Measurements from ENCODE around the gene TMEM91. TPM values are rescaled to one million over a fixed set of nuclear protein-coding genes. Genes with fewer than 3 reads are reported as not detected.

Gene TMEM91
- total RNA-seq, 1 donor from 2014 or later = 8.1 TPM

DNA sequence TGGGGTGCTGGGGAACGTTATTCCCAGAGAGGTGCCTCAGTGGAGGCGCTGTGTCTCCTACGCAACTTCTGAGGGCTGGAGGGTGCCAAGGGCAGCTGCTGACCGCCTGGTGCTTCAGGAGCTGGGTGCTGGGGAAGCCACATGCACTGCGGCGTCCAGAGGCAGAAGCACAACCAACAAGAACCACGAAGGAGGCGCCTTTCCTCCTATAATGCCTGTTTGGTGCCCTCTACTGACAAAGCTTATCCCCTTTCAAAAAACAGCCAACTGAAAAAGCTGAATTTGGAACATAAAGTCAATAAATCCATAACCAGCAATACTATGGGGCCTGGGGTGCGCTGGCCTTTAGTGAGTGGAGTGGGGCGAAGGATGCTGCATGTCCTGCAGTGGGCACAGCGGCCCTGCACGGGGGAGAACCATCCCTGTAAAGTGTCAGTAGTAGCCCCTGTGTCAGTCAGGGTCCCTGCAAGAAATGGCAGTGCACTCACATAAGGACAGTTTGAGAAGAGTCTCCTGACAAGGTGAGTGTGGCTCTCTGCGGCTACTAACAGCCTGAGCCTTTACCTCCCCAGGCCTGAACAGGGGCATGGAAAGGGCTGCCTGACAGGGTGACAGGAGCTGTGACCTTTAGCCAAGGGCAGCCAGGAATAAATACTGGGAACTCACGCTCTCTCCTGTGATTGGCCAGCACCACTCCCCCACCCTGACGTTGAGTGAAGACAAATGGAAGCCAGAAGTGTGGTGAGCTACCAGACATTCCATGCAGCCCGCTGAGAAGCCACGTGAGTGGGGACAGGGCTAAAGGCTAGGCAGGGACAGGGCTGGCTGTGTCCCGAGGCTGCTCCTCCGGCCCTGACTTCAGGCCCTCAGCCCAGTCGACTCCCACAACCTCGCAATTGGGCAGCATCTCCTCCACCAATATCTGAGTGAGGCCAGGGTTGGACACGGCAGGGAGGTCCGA, 55.4 kb downstream of the TMEM91 start:
- Mint-ChIP-seq H3K4me1 (ENCODE audit: unreplicated experiment) (peaks cover 15% of the 10 kb centered on the region), H3K27ac (peak overlapping the region; percentile 50), H3K27me3 (no peaks in the 10 kb centered on the region), H3K4me3 (no peak overlapping the region), H3K9me3 (no peaks in the 10 kb centered on the region), H3K36me3 (peaks cover 8% of the 10 kb centered on the region)
- DNase-seq (ENCODE audit: extremely low spot score, unreplicated experiment) = no peak
- TF ChIP-seq, protein P1, sequence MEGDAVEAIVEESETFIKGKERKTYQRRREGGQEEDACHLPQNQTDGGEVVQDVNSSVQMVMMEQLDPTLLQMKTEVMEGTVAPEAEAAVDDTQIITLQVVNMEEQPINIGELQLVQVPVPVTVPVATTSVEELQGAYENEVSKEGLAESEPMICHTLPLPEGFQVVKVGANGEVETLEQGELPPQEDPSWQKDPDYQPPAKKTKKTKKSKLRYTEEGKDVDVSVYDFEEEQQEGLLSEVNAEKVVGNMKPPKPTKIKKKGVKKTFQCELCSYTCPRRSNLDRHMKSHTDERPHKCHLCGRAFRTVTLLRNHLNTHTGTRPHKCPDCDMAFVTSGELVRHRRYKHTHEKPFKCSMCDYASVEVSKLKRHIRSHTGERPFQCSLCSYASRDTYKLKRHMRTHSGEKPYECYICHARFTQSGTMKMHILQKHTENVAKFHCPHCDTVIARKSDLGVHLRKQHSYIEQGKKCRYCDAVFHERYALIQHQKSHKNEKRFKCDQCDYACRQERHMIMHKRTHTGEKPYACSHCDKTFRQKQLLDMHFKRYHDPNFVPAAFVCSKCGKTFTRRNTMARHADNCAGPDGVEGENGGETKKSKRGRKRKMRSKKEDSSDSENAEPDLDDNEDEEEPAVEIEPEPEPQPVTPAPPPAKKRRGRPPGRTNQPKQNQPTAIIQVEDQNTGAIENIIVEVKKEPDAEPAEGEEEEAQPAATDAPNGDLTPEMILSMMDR (conservative IDR thresholded peaks at IDR 0.05) = peak; percentile 34

DNA sequence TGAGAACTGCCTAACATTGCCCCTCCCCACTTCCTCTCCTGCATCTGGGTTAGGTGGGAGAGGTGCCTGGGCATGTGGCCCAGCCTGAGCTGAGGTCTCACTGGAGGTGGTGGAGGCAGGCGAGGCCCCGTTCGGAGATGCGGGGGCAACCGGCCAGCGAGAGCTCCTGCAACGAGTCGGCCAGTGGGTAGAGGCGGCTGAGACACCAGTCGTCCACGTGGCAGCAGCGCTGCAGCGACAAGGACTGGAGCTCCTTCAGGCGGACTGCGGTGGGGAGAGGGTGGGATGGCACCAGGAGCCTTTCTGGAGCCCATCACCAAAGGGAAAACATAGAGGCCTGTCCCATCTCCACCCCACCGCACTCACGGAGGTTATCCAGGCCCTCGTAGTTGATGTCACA, 56.8 kb downstream of the TMEM91 start:
- no peak overlapping the region for H3K4me3 Mint-ChIP-seq
- H3K36me3 Mint-ChIP-seq = peaks cover 12% of the 10 kb centered on the region
- no peaks in the 10 kb centered on the region for H3K27me3 Mint-ChIP-seq
- H3K4me1 Mint-ChIP-seq (ENCODE audit: unreplicated experiment) = peaks cover 6% of the 10 kb centered on the region
- DNase-seq (ENCODE audit: extremely low spot score, unreplicated experiment) = no peak
- TF ChIP-seq, protein P1 (conservative IDR thresholded peaks at IDR 0.05) = no peak
- H3K9me3 Mint-ChIP-seq = no peaks in the 10 kb centered on the region
- H3K27ac Mint-ChIP-seq = no peak overlapping the region

Other genes with a start within 250 kb of the TMEM91 start
- gene CYP2S1, start 183.3 kb upstream of the TMEM91 start, total RNA-seq (ENCODE audit: low replicate concordance) = 33.1 and 121 TPM in 2 replicates
- gene AXL, start 157.3 kb upstream of the TMEM91 start, total RNA-seq (ENCODE audit: low replicate concordance) = 8.8 and 20.9 TPM in 2 replicates
- 189 and 244 TPM in 2 replicates for gene HNRNPUL1, start 112.2 kb upstream of the TMEM91 start, total RNA-seq (ENCODE audit: low replicate concordance)
- gene CCDC97, start 66.4 kb upstream of the TMEM91 start, total RNA-seq (ENCODE audit: low replicate concordance) = 26.7 and 42.6 TPM in 2 replicates
- 2.3 and 3.4 TPM in 2 replicates for gene TGFB1, start 22.6 kb upstream of the TMEM91 start, total RNA-seq (ENCODE audit: low replicate concordance)
- 4.8 and 8.8 TPM in 2 replicates for gene B9D2, start 12.4 kb upstream of the TMEM91 start, total RNA-seq (ENCODE audit: low replicate concordance)
- 11.4 and 20.2 TPM in 2 replicates for gene EXOSC5, start 20.8 kb downstream of the TMEM91 start, total RNA-seq (ENCODE audit: low replicate concordance)
- 7.5 and 11.7 TPM in 2 replicates for gene BCKDHA, start 21.3 kb downstream of the TMEM91 start, total RNA-seq (ENCODE audit: low replicate concordance)
- 9.3 and 13.0 TPM in 2 replicates for gene B3GNT8, start 50.8 kb downstream of the TMEM91 start, total RNA-seq (ENCODE audit: low replicate concordance)
- gene DMAC2, start 63.4 kb downstream of the TMEM91 start, total RNA-seq (ENCODE audit: low replicate concordance) = 43.8 and 57.4 TPM in 2 replicates
- 0.56 and 0.81 TPM in 2 replicates for gene ERICH4, start 66.6 kb downstream of the TMEM91 start, total RNA-seq (ENCODE audit: low replicate concordance)
- not detected in 2 replicates for gene CEACAM21, start 199.6 kb downstream of the TMEM91 start, total RNA-seq (ENCODE audit: low replicate concordance)